Loucy (cell line): Measurements from ENCODE around the gene MIGA2.
A peak's percentile ranks its signal among the peaks of the same experiment; 100 is the strongest.
"Not testable (repeated sequence)": the region's sequence is repeated elsewhere in the genome, so short reads cannot be mapped to it uniquely, and the experiment has no call there.

Source experiments
- H2AFZ ChIP-seq: fragments of 200-600 bp; sonication (generic); 2 replicates; pipeline ENCODE4 v1.6.0; 2016; ENCODE audit warnings: antibody characterized with exemption, mild to moderate bottlenecking, low read length, moderate library complexity
- H3F3A ChIP-seq: fragments of 200-600 bp; 2 replicates; pipeline ENCODE4 v1.6.0; 2016; ENCODE audit warnings: antibody characterized with exemption, low read depth, mild to moderate bottlenecking
- H3K27me3 ChIP-seq: fragments of 200-600 bp; sonication (generic); 2 replicates; pipeline ENCODE4 v1.6.1; 2014; ENCODE audit warnings: low read length, mild to moderate bottlenecking; ENCODE audit not compliant: insufficient read depth, poor library complexity, severe bottlenecking
- H3K36me3 ChIP-seq: fragments of 200-600 bp; sonication (generic); 2 replicates; pipeline ENCODE4 v1.6.1; 2016; ENCODE audit warnings: low read length; ENCODE audit not compliant: insufficient read depth
- H3K4me1 ChIP-seq: fragments of 200-600 bp; sonication (generic); 2 replicates; pipeline ENCODE4 v1.5.1; 2014; ENCODE audit warnings: low read length, mild to moderate bottlenecking; ENCODE audit not compliant: insufficient read depth, poor library complexity, severe bottlenecking
- H3K4me2 ChIP-seq: fragments of 200-600 bp; sonication (generic); 2 replicates; pipeline ENCODE4 v1.6.0; 2014; ENCODE audit warnings: antibody characterized with exemption, low read length, low read depth, mild to moderate bottlenecking; ENCODE audit not compliant: poor library complexity, severe bottlenecking
- H3K4me3 ChIP-seq: fragments of 200-600 bp; sonication (generic); 2 replicates; pipeline ENCODE4 v1.5.1; 2014; ENCODE audit warnings: low read length, mild to moderate bottlenecking, mixed read lengths; ENCODE audit not compliant: poor library complexity, severe bottlenecking
- H3K79me2 ChIP-seq: fragments of 200-600 bp; sonication (generic); 2 replicates; pipeline ENCODE4 v1.6.1; 2014; ENCODE audit warnings: low read length; ENCODE audit not compliant: insufficient read depth
- H3K9ac ChIP-seq: fragments of 200-600 bp; sonication (generic); 2 replicates; pipeline ENCODE4 v1.6.0; 2014; ENCODE audit warnings: mild to moderate bottlenecking, low read depth, low read length, moderate library complexity; ENCODE audit not compliant: poor library complexity, severe bottlenecking
- H3K9me2 ChIP-seq: fragments of 200-600 bp; sonication (generic); replicated peaks from 2 replicates; pipeline ENCODE4 v1.6.1; 2016; ENCODE audit warnings: low read depth, low read length, mixed read lengths
- H3K9me3 ChIP-seq: fragments of 200-600 bp; sonication (generic); 2 replicates; pipeline ENCODE4 v1.6.1; 2014; ENCODE audit warnings: mild to moderate bottlenecking, antibody characterized with exemption, low read length, low read depth; ENCODE audit not compliant: insufficient read depth
- H4K20me1 ChIP-seq: fragments of 200-600 bp; sonication (generic); 2 replicates; pipeline ENCODE4 v1.6.0; 2014; ENCODE audit warnings: antibody characterized with exemption, low read length, mild to moderate bottlenecking; ENCODE audit not compliant: insufficient read depth, poor library complexity, severe bottlenecking
- CTCF ChIP-seq: fragments of 200-600 bp; sonication (generic); conservative IDR thresholded peaks from 2 replicates; pipeline ENCODE4 v1.5.1; 2014; ENCODE audit warnings: mild to moderate bottlenecking, antibody characterized with exemption, low read length
- EZH2phosphoT487 ChIP-seq: fragments of 200-600 bp; IDR thresholded peaks from 2 replicates; pipeline ENCODE4 v1.6.1; 2018; ENCODE audit warnings: antibody characterized with exemption, mild to moderate bottlenecking, moderate library complexity, borderline replicate concordance

Gene MIGA2

GRCh38 chr9:129109952-129110739 lies 73.7 kb downstream of the MIGA2 start:
- H4K20me1 ChIP-seq, result peaks cover 4% of the 10 kb centered on the region
- no peak overlapping the region for H3K4me2 ChIP-seq
- H3K9me2 ChIP-seq, result no peaks in the 10 kb centered on the region
- peaks cover 38% of the 10 kb centered on the region for H3K79me2 ChIP-seq
- no peaks in the 10 kb centered on the region for H3K27me3 ChIP-seq
- peaks cover 10% of the 10 kb centered on the region for H3K4me1 ChIP-seq
- no peaks in the 10 kb centered on the region for H3K9me3 ChIP-seq
- H2AFZ ChIP-seq, result no peak overlapping the region
- TF ChIP-seq CTCF (no peak), EZH2phosphoT487 (no peak)
- H3K9ac ChIP-seq, result no peak overlapping the region
- no peak overlapping the region for H3K4me3 ChIP-seq
- no peaks in the 10 kb centered on the region for H3K36me3 ChIP-seq
- no peaks in the 10 kb centered on the region for H3F3A ChIP-seq

GRCh38 chr9:129110740-129111527 lies 74.5 kb downstream of the MIGA2 start, which contains the start of the genes CRAT and PTPA:
CRAT (minus strand) TSS chr9:129110793; CDS start chr9:129110509, 284 bp downstream.
PTPA (plus strand) TSS chr9:129111415; CDS start chr9:129111601, 186 bp downstream.
- H3K9me3 ChIP-seq, result no peaks in the 10 kb centered on the region
- no peaks in the 10 kb centered on the region for H3K36me3 ChIP-seq
- peaks cover 10% of the 10 kb centered on the region for H3K4me1 ChIP-seq
- peaks cover 45% of the 10 kb centered on the region for H3K79me2 ChIP-seq
- no peaks in the 10 kb centered on the region for H3K9me2 ChIP-seq
- H3K9ac ChIP-seq, result peak within 1 kb of the TSS; percentile 92
- TF ChIP-seq CTCF, result no peak
- no peak for TF ChIP-seq EZH2phosphoT487
- H2AFZ ChIP-seq, result peak within 1 kb of the TSS; percentile 89
- peak within 1 kb of the TSS; percentile 85 for H3K4me2 ChIP-seq
- peaks cover 5% of the 10 kb centered on the region for H4K20me1 ChIP-seq
- peak within 1 kb of the TSS; percentile 91 for H3K4me3 ChIP-seq
- no peaks in the 10 kb centered on the region for H3F3A ChIP-seq
- no peaks in the 10 kb centered on the region for H3K27me3 ChIP-seq

GRCh38 chr9:129111528-129112151 lies 75.2 kb downstream of the MIGA2 start:
- H4K20me1 ChIP-seq, result peaks cover 5% of the 10 kb centered on the region
- no peaks in the 10 kb centered on the region for H3K36me3 ChIP-seq
- peak overlapping the region; percentile 89 for H2AFZ ChIP-seq
- no peaks in the 10 kb centered on the region for H3K27me3 ChIP-seq
- H3K4me1 ChIP-seq, result peaks cover 10% of the 10 kb centered on the region
- no peaks in the 10 kb centered on the region for H3K9me2 ChIP-seq
- peak overlapping the region; percentile 92 for H3K9ac ChIP-seq
- peaks cover 48% of the 10 kb centered on the region for H3K79me2 ChIP-seq
- H3K4me2 ChIP-seq, result peak overlapping the region; percentile 85
- no peaks in the 10 kb centered on the region for H3F3A ChIP-seq
- no peaks in the 10 kb centered on the region for H3K9me3 ChIP-seq
- peak overlapping the region; percentile 91 for H3K4me3 ChIP-seq
- TF ChIP-seq CTCF, result no peak
- no peak for TF ChIP-seq EZH2phosphoT487

GRCh38 chr9:129112526-129112925 lies 76.1 kb downstream of the MIGA2 start:
- not testable (repeated sequence) for H3K9me2 ChIP-seq, H3K4me1 ChIP-seq, H3K27me3 ChIP-seq, H3K36me3 ChIP-seq, H3F3A ChIP-seq, H3K9me3 ChIP-seq, H2AFZ ChIP-seq, H4K20me1 ChIP-seq
- Histone ChIP-seq H3K9ac (peak overlapping the region; percentile 92), H3K4me3 (peak overlapping the region; percentile 91), H3K4me2 (peak overlapping the region; percentile 85), H3K79me2 (peaks cover 55% of the 10 kb centered on the region)
